GM21737 (cell line): Measurements from ENCODE around the gene MMAA.
"Not testable (repeated sequence)": the region's sequence is repeated elsewhere in the genome, so short reads cannot be mapped to it uniquely, and the experiment has no call there.

Source experiments
- ATAC-seq: cut with Tn5 transposase; IDR thresholded peaks from one replicate; pipeline ENCODE4 v1.9.1; 2021; ENCODE audit warnings: mild to moderate bottlenecking, moderate library complexity; ENCODE audit not compliant: unreplicated experiment

The MMAA gene

GRCh38 chr4:145626623-145626982 lies 7.4 kb downstream of the MMAA start:
- no peak for ATAC-seq

DNA sequence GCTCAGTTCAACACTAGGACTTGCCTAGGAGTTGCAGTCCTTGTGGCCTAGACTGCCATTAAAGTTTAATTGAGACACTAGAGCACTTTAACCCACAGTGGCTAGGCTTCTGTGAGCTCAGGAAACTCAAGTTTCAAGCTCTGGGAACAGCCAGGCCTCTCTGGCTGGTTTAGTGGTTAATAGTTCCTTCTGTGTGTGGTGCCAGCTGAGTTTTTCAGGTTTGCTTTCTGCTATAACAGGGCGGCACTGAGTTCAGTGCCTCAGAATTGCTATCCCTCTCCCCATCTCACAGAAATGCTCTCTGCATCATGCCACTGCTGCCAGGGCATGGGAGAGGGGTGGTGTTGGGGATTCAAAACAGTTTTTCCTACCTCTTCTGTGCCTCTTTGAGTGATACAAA lies 15.9 kb downstream of the MMAA start:
- no peak for ATAC-seq

- no peak for ATAC-seq
These were observed 16.4 kb downstream of the MMAA start for GRCh38 chr4:145635630-145636029.

DNA sequence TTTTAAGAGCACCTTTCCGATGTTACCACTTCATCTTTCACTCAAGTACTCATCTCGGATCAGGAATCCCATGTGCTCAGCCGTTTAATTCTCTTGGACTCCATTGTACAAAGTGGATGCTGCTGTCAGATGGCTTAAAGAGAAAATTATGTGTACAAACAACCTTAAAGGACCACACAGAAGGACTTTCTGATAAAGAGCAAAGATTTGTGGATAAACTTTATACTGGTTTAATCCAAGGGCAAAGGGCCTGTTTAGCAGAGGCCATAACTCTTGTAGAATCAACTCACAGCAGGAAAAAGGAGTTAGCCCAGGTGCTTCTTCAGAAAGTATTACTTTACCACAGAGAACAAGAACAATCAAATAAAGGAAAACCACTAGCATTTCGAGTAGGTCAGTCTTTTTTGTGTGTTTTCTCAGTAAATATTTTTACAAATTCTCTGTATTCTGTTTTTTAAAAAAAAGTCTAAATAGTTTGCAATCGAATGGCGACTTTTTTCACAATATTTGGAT lies 20.1 kb downstream of the MMAA start:
- ATAC-seq, result no peak

DNA sequence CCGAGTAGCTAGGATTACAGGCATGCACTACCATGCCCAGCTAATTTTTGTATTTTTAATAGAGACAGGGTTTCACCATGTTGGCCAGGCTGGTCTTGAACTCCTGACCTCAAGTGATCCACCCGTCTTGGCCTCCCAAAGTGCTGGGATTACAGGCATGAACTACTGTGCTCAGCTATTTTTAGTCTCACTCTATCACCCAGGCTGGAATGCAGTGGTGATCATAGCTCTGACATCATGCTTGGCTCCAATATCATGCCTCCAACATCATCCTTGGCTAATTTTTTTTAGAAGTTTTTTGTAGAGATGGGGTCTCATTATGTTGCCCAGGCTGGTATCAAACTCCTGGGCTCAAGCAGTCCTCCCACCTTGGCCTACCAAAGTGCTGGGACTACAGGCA lies 21.1 kb downstream of the MMAA start:
- ATAC-seq, result not testable (repeated sequence)

- ATAC-seq, result no peak
These were observed 24.1 kb downstream of the MMAA start for GRCh38 chr4:145643295-145643694.

GRCh38 chr4:145644699-145645098 lies 25.5 kb downstream of the MMAA start:
- ATAC-seq, result no peak

- no peak for ATAC-seq
These were observed 37.0 kb downstream of the MMAA start for GRCh38 chr4:145656156-145656555.

- no peak for ATAC-seq
These were observed 40.9 kb downstream of the MMAA start for GRCh38 chr4:145660064-145660463.

DNA sequence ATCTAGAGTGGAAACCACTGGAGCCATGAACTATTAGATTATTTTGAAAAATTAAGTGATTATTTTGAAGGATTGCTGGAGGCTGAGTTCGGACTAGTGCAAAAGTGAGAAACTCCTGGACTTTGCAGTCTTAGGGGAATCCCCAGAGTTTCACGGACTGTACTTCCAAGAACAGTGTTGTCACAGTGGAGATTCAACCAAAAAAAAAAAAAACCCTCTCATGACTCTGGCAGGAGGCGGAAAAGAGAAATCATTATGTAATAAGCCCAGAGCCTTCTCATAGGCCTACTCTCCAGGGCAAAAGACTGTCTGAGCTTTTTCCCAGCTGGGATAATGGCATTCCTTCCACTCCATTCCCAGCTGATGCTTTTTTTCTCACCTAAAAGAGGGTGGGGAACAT lies 44.0 kb downstream of the MMAA start:
- no peak for ATAC-seq

GRCh38 chr4:145665773-145666172 lies 46.6 kb downstream of the MMAA start:
- ATAC-seq, result no peak

DNA sequence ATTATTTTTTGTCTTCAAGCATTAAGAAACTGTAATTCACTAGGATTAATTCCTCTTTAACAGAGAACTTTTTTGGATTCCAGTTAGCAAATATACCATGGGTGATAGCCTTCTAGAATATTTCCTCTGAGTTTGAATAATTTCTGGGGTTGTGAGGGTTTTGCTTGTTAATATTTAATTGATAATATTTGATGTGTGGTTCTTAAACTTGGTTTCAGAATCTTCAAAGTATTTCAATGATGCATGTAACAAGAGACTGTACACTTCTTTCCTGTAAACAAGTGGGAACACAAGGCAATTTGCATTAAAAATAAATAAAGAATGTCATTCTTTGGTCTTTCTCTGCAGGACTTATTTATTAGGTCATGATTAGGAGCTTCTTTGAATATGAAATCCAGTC lies 51.2 kb downstream of the MMAA start:
- no peak for ATAC-seq

- no peak for ATAC-seq
These were observed 60.3 kb downstream of the MMAA start for GRCh38 chr4:145679520-145679919.

DNA sequence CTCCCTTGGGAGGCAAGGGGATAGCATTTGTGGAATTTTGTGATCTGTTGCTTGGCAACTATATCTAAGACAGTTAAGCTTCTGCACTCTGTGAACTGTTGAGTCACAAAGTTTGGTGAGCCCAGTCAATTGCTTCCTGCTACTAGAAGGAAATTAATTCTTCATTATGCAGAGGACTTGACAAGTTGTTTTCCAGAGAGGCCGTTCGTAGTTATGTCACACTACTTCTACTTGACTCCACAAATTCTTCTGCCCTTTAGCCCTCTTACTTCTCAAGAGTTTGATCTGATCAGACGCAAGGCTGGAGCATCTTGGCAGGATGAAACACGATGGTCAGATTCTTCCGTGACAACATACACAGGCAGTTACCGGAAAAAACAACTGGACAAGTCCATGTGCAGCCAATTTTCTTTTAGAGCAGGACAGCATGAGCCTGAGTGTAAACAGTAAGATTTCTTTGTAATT lies 60.8 kb downstream of the MMAA start, which contains the start of gene C4orf51:
C4orf51 (plus strand) TSS at position 156 of the 465 bp plus-strand sequence; CDS start at position 214, 58 bp downstream.
- no peak for ATAC-seq

DNA sequence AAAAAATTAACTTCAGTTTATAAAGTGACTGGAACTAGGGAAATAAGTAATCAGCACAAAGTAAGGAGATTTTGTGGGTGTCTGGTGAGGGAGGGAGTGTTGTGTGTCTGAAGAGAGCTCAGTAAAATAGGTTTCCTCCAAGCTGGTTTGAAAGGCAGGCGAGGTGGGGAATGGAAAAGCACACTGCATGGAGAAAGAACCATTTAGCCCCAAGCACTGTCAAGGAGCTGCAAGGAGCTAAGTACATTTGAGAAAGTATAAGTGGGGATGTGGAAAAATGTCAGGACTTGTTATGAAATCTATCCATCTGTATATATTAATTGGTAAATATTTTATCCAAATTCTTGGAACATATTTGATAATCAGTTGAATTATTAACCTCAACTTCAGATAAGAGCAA lies 61.7 kb downstream of the MMAA start:
- no peak for ATAC-seq

GRCh38 chr4:145681518-145681917 lies 62.3 kb downstream of the MMAA start:
- no peak for ATAC-seq

DNA sequence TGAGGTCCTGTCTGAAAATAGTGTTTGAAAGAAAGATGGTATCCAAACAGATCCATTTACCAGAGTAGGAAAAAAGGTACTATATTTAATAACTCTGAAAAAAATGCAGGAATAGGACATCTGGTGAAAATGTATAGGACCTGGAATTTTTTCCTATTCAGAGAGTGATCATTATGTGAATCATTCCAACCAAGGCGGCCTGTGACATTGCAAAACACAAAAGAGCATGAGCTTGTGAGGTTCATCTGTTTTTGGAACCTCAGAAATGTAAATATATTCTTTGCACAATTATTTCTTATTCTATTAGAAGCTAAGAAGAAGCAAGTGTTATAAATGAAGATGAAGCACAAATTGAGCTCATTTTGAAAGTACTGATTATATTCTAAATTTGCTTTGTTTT lies 62.8 kb downstream of the MMAA start:
- ATAC-seq, result no peak

DNA sequence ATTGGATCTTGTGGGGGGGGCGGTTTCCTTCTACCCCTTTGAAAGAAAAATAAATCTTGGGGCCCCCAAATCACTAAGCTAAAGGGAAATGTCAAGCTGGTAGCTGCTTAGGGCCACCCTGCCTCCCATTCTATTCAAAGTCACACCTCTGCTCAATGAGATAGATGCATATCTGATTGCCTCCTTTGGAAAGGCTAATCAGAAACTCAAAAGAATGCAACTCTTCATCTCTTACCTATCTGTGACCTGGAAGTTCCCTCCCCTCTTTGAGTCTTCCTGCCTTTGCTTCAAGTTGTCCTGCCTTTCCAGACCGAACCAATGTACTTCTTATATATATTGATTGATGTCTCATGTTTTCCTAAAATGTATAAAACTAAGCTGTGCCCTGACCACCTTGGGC lies 67.8 kb downstream of the MMAA start:
- ATAC-seq, result no peak

DNA sequence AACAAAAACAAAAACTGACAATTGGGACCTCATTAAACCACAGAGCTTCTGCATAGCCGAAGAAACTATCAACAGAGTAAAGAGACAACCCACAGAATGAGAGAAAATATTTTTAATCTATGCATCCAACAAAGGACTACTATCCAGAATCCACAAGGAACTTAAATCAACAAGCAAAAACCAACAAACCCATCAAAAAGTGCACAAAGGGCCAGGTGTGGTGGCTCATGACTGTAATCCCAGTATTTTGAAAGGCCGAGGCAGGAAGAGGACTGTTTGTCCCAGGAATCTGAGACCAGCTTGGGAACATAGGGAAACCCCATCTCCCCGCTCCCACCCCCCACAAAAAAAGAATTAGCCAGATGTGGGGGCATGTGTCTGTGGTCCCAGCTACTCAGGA lies 71.4 kb downstream of the MMAA start:
- ATAC-seq, result no peak

GRCh38 chr4:145691416-145691815 lies 72.2 kb downstream of the MMAA start:
- ATAC-seq, result not testable (repeated sequence)

GRCh38 chr4:145694929-145695328 lies 75.7 kb downstream of the MMAA start:
- no peak for ATAC-seq

GRCh38 chr4:145697332-145697731 lies 78.1 kb downstream of the MMAA start:
- no peak for ATAC-seq

DNA sequence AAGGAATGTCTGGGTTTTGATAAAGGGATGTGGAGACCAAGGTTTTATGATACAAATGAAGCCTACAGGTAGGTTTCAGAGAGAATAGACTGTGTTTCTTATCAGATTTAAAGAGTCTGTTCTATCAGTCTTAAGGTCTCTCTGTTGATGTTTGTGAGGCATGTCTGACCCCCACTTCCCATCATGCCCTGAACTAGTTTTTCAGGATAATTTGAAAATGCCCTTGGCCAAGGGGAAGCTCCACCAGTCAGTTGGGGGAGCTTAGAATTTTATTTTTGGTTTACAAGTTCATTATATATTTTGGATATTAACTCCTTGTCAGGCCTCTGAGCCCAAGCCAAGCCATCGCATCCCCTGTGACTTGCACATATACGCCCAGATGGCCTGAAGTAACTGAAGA lies 79.3 kb downstream of the MMAA start:
- no peak for ATAC-seq
